HG03175 (cell line): ENCODE data around the gene NSMF.

ENCODE experiments used
- ATAC-seq: cut with Tn5 transposase; IDR thresholded peaks from one replicate; pipeline ENCODE4 v1.9.1; 2021; ENCODE audit warnings: mild to moderate bottlenecking, moderate library complexity; ENCODE audit not compliant: unreplicated experiment

Gene NSMF

DNA sequence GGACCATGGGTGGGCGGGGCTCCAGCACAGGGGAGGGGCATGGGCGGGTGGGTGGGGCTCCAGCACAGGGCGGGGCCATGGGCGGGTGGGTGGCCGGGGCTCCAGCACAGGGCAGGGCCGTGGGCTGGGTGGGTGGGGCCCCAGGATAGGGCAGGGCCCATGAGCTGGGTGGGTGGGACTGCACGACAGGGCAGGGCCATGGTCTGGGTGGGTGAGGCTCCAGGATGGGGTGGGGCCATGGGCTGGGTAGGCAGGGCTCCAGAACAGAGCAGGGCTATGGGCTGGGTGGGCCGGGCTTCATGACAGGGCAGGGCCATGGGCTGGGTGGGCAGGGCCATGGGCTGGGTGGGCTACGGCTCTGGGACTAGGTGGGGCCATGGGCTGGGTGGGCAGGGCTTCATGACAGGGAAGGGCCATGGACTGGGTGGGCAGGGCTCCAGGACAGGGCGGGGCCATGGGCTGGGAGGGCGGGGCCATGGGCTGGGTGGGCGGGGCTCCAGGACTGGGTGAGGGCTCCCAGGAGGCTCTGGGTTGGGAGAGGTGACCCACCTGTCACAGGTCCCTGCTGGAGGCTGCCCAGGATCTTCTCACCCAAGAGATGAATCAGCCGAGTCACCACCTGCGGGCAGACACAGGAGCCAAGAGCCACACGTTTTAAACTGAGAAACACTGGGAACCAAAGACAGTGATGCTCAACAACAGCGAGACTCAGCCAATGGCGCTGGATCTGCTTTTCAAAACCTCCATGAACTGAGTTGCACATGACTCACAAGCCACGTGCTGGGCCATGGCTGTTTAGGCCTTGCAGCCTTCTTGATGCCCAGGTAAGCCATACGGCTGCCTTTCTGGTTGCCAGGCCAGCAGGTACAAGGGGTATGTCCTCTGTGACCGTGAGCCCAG, 33.6 kb upstream of the NSMF start:
- ATAC-seq: no peak

DNA sequence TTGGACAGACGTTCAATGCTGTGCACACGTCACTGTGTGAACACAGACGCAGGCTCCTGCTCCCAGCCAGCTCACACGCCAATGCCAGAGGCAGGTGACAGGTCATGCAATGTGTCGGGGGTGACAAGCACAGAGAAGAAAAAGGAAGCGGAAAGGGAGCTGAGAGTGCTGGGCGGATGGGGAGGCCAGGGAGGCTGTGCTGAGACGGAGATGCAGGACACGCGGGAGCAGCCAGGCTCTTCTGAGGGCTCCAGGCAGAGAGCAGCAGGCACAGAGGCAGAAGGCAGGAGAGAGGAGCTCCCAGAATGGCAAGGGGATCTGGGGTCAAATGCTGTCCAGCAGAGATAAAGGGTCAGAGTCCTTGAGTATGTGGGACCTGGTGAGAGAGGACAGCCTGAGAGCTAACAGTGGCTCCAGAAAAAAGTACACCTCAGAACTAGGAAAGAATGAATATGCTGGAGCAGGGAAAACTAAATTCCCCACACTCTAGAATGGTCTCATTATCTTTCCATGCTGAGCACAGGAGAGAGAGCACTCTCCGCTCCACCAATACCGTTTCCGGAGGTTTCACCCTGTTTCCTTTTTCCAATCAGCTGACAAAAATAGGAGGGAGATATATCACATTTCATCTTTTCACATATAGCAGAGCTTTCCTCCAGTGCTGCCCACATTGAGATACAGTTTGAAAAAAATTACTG, 32.8 kb upstream of the NSMF start:
- no peak for ATAC-seq

DNA sequence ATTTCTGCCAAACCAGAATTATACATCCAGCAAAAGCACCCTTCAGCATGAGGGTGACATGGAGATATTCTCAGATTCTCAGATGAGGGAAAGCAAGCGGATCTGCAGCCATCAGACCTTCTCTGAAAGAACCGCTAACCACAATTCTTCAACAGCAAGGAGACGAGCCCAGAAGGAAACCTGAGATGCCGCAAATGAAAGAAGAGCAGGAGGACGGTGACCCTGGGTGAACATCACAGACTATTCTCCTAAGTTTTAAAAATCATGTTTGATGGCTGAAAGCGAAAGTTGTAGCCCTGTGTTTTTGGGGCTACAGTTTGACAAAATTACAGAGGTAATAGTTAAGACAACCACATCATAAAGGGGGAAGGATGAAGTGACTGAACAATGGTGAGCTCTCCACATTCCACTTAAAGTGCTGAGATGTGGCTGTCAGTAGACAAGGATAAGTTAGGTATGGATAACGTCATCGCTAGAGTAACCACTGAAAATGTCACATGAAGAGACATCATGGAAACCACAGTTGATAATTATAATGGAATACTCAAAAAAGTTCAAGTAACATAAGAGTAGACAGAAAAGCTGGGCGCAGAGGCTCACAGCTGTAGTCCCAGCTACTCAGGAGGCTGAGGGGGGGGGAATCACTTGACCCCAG, 31.5 kb upstream of the NSMF start:
- no peak for ATAC-seq

- no peak for ATAC-seq
Measured at GRCh38 chr9:137488906-137489305, 29.8 kb upstream of the NSMF start.

- no peak for ATAC-seq
Measured at GRCh38 chr9:137488327-137488653, 29.2 kb upstream of the NSMF start.

- no peak for ATAC-seq
Measured at GRCh38 chr9:137487454-137488326, 28.6 kb upstream of the NSMF start.

- ATAC-seq: no peak
Measured at GRCh38 chr9:137486545-137487453, 27.7 kb upstream of the NSMF start.

DNA sequence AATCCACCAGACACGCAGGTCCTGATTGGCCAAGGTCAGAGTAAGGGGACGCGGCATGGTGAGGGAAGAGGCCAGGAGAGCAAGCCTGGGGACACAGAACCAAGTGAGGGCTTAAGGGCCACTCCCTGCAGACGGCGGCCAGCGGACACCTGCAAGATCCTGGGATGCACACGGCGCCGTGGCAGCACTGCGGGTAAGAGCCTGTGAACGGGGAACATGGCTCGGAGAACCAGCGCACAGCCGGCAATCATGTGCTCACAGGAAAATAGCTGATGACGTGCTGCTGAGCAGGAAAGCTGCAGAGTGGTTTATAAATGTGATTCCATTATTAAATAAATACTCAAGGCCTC, 27.0 kb upstream of the NSMF start:
- ATAC-seq: no peak

- ATAC-seq: no peak
Measured at GRCh38 chr9:137485343-137486140, 26.4 kb upstream of the NSMF start.

DNA sequence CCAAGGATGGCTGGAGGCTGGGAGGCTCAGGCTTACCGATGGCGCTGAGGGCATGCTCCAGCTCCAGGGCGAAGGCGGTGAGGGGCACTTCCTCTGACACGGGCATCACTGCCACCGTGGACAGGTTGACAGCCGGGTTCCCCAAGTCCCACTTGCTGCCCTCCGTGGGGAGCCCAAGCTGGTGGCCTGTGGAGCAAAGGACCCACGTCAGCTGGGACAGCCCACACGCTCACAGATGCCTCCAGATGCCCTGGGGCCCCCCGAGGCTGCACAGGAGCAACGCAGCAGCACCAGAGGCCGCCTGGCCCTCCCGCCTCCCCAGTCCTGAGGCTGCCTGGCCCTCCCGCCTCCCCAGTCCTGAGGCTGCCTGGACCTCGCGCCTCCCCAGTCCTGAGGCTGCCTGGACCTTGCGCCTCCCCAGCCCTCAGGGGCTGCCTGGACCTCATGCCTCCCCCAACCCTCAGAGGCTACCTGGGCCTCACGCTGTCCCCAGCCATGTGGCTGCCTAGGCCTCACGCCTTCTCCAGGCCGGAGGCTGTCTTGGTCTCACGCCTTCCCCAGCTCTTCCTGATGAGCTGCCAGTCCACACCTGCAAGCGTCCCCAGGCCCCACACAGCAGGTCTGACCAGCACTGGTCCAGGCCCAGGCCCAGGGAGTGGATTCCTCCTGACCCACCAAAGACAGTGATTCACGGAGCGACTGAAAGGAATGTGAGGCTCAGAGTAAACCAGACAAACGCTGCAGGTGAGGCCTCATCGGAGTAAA, 25.6 kb upstream of the NSMF start:
- no peak for ATAC-seq

GRCh38 chr9:137482094-137482781, 23.1 kb upstream of the NSMF start:
- ATAC-seq: no peak

GRCh38 chr9:137480686-137481683, 21.9 kb upstream of the NSMF start:
- no peak for ATAC-seq

DNA sequence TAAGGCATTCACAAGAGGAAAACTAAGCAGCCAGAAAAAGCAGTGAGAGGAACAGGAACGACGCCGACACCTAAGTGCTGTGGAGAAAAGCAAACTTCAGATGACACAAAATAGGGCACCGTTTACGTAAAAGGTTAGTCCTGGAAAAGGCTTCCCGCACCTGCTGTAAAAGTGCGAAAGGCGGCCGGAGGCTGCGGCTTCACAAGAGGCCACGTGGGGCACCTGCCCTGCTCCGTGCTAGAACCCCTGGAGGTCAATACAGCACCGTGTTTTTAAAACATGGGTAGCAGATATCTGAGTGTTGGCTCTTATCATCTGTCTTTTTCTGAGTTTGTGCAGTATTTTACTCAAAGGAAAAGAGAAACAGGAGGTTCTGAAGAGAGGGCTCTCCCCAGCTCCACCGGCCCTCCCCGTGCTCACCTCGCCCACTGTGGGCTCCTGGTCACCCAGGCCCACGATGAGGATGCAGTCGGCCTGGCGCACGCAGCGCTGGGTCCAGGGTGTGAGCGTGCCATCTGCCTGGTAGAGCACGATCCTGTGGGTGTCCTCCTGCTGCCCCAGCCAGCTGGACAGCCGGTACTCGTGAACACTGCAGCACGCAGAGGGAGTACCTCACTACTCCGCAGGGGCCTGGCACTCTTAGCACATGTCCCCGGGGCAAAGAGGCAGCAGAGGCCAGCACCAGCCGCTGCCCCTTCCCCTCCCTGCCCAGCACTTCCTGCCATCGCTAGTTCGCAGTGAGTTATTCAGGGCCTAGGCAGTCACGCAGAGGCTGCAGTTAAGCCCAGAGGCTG, 21.0 kb upstream of the NSMF start:
- no peak for ATAC-seq

- no peak for ATAC-seq
Measured at GRCh38 chr9:137478962-137479861, 20.1 kb upstream of the NSMF start.

GRCh38 chr9:137478613-137478961, 19.5 kb upstream of the NSMF start:
- no peak for ATAC-seq
